Activated effector memory CD4-positive, alpha-beta T cell treated with anti-CD3 and anti-CD28 coated beads, Interleukin-2, amount 50 U/mL, for 16 hours (primary cell): ENCODE data around the gene SLC39A11.
"Not testable (repeated sequence)": the region's sequence is repeated elsewhere in the genome, so short reads cannot be mapped to it uniquely, and the experiment has no call there.

Experiments
- DNase-seq: peaks from one replicate; pipeline ENCODE4 v3.0.0-alpha.2; 2020

Gene SLC39A11

GRCh38 chr17:72733619-72734282 is 358.7 kb downstream of the SLC39A11 start:
- DNase-seq, result no peak

GRCh38 chr17:72732893-72733618 is 359.4 kb downstream of the SLC39A11 start:
- no peak for DNase-seq

GRCh38 chr17:72730077-72730476 is 362.4 kb downstream of the SLC39A11 start:
- no peak for DNase-seq

DNA sequence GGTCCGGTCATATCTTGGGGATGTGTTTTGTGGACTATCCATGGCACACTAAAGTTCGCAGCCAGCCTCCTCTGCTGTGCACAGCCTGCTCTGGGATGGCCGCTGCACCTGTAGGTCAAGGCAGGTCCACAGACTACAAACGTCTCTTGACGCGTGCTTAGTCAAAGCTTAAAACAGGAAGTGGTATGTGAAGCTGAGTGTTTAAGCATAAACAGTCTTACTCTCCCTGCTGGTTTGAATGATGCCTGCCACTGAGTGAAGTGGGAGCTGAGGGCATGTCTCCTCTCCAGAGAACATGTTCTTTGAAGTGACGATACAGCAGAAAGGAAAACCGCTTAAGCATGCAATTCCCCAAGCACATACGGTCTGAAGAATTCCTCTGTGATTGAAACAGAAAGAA is 365.6 kb downstream of the SLC39A11 start:
- DNase-seq, result peak; percentile 68

DNA sequence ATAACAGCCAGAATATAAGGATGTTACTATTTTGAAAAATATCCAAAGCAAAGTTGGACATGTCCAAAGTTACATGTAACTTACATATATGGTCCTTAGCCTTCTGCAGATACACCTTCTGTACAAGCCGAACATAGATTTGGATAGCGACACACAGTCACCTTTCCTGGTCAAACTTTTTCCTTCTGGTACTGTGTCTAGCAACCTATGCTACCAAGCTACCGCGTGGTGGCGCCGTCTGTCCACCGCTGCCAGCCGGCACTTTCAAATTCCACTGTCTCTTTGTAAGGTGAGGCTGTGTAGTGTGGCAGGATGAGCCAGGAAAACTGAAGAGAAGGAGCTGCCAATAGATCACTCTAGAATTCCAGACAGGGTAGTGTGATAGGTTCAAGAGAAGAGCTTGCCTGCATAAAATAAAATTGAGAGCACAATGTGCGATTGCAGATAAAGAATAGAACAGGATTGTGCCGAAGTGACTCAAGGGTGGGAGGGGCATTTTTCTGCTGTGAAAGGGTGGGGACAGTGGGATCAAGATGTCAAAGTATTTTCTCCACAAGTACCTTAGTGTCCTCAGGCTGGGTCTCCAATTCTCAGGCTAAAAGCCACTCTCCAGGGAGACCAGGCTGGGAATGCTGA is 366.9 kb downstream of the SLC39A11 start:
- peak; percentile 77 for DNase-seq

DNA sequence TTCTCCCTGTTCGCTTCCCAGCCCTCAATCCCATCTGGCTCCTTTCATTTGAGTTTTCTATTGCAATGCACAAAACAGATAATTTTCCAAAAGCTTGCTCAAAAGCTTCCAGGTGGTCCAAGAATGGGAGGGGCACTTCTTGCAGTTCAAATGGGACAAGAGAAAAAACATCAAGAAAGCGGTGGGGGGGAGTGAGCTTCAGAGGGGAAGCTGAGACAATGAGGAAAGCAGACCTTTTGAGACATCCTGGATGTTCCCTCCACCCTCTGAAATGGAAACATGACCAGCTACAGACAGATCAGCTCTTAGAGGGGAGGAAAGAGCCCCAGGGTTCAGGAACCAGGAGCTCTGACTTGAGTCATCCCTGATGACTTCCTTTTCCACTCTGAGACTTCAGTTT is 368.2 kb downstream of the SLC39A11 start:
- no peak for DNase-seq

DNA sequence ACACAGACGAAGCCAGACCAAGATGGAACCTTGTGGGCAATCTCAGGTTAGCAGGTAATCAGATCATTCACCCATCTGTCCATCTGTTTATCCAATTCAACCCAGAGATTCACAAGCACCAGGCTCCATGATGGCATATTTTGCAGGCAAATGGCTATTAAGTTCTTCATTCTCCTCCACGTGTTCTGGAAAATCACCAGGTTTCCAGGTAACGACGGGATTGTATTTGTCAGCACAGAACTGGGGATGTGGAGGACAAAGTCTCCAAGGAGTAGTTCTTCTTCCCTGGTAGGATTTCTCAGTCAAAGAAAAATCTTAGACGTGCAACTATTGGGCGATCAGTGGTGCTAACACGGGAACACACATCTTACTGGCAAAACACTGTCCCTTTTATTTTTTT is 368.8 kb downstream of the SLC39A11 start:
- no peak for DNase-seq

- no peak for DNase-seq
Measured at GRCh38 chr17:72720494-72720825, 372.0 kb downstream of the SLC39A11 start.

DNA sequence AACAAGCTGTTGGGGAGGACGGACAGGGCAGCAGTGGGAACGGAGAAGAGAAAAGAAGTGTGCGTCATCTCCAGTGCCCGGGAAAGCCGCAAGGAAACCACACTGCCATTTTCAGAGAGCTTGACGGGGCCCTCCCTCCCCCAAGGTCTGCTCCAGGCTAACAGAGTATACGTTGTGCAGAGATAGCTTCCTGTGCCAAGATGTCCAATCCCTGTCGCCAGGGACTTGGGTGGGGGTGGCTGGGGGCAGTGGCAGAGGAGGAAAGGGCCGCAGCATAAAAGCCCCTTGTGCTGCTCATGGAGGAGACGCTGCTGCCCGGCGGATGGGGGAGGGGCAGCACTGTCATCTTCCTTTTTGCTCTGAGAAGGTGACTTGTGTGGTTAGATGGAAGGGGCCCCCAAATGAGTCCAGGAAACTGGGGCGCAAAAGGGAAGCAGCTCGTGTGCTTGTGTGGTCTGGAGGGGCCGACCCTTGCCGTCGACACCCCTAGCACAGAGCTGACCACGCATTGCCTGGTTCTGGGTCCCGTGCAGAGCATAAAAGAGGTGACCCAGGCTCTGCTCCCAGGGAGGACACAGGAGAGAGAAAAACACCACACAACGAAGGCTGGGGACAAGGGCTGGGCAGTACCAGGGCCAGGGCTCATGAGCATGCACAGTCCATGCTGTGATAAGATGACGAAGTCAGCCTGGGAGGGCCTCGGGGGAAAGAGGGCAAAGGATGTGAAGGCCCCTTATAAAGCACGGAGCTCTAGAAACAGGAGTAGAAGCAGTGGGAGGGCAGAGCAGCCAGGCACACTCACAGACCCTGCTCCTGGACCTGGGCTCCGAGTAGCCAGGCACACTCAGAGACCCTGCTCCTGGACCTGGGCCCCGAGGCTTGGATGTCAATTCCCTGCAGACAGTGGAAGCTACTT is 372.7 kb downstream of the SLC39A11 start:
- peak; percentile 77 for DNase-seq

- DNase-seq, result no peak
Measured at GRCh38 chr17:72719206-72719577, 373.3 kb downstream of the SLC39A11 start.

DNA sequence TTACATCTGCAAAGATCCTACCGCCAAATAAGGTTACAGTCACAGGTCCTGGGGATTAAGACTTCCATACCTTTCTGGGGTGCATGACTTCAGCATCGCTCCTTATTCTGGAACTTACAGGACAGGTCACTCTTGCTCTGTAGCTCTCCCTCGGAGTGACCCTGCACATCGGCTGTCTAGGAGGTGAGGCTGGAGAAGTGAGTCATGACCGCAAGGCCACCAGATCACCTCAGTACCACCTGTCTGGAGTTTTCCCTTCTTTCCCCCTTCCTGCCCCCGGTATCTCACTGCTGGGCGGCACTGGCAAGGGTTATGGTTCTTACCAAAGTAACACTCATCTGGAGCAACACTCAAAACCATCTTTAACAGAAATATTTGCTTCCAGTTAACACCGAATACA is 374.8 kb downstream of the SLC39A11 start:
- DNase-seq, result no peak

DNA sequence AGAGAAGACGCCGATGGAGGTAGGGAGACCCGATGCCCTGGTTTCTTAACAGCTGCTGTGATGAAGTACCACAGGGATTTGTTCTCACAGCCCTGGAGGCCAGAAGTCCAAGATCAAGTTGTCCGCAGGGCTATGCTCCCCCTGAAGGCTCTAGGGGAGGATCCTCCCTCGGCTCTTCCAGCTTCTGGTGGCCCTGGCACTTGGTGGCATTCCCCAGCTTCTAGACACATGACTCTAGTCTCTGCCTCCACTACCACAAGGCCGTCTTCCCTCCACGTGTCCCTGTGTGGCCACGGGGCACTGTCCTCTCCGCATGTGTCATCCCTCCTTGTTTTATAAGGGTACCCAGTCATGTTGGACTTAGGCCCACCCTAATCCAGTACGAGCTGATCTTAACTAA is 375.2 kb downstream of the SLC39A11 start:
- DNase-seq, result no peak

- no peak for DNase-seq
Measured at GRCh38 chr17:72715906-72716572, 376.4 kb downstream of the SLC39A11 start.

GRCh38 chr17:72714357-72714966 is 378.0 kb downstream of the SLC39A11 start:
- DNase-seq, result no peak

DNA sequence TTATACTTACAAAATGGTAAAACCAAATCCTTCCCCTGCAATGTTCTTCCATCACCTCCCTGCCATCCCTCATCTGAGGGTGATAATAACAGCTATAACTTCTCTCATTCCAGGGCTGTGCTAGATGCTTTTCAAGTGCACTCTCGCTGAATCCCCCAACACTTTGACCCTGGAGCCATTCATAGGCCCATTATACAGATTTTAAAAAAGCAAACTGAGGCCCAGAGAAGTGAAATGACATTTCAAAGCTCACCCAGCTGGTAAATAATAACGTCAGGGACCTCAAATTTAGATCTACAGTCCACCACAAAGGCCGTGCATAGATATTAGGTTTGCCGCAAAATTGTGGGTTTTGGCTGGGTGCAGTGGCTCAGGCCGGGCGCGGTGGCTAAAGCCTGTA is 378.8 kb downstream of the SLC39A11 start:
- DNase-seq, result no peak

DNA sequence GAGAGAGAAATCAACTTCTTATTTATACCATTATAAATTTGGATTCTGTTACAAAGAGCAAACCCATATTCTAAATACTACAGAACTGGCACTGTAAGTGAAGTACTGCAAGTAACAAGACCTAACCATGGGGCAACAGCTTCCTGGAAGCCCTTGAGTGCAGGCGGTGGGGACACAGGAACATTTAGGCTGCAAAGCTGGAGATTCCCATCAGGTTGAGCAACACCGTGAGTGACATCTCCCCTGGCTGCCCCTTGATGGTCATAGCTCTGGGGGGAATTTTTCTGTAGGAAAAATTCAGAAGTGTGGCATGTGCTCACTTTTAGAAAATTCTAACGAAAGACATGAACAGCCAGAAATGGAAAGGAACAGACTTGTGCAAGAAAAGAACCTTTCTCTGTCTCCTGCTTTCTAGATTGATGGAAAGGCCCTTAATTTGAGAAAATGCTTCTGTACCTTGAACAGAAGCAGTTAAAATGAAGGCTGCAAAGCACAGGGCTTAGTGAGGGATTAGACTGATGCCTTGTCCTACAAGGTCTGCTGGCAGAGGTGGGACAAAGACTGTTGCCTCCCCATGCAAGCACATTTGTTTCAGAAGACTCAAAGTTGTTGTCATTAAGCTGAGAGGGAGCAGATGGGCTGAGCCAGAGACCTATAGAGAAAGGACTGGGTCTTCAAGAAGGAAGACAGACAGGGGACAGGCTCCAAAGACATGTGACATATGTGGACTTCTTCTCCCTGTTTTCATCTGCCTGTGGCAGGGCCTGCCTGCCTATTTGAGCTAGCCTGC is 380.8 kb downstream of the SLC39A11 start:
- no peak for DNase-seq

DNA sequence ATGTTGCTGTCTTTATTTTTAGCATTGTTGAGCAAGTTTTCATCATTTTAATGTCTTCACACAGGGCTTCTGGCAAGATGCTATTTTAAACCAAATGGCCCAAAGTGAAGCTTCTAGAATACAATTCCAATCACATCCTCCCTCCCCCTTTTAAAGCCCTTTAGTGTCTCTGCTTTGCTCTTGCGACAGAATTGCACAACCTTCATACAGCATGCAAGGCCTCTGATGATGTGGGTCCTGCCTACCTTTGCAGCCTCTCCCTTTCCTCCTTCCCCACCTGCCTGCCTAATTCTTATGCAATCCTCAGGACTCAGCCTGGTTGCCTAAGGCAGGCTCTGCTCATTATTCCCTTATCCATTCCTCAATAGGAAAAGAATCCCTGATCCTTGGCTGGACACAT is 381.7 kb downstream of the SLC39A11 start:
- no peak for DNase-seq

- no peak for DNase-seq
Measured at GRCh38 chr17:72710202-72710601, 382.3 kb downstream of the SLC39A11 start.

DNA sequence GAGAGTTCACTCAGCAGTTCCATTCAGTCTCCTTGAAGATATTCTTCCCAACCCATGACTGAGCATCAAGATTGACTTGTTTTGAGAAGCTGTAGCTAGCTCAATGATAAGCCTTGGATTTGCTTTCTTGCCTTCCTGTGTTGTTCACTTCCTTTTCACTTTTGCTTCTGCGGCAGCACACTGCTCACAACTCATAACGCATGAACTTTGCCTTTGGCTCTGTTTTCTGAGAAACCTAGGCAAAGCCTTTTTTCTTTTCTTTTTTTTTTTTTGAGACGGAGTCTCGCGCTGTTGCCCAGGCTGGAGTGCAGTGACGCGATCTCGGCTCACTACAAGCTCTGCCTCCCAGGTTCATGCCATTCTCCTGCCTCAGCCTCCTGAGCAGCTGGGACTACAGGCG is 383.8 kb downstream of the SLC39A11 start:
- not testable (repeated sequence) for DNase-seq

DNA sequence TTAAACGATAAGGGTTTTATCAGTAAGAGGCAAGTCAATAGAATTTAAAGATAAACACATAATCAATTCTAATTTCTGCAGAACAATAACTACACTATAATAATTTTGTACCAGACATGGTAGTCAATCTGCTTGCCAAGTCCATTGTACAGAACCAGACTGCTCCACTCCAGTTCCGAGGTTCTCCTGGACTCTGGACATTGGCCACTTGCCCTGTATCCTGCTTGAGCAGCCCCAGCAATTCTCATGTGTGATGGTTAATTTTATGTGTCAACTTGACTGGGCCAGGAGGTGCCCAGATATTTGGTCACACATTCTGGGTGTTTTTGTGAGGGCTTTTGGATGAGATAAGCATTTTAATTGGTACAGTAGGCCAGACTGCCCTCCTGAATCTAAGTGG is 384.6 kb downstream of the SLC39A11 start:
- no peak for DNase-seq

DNA sequence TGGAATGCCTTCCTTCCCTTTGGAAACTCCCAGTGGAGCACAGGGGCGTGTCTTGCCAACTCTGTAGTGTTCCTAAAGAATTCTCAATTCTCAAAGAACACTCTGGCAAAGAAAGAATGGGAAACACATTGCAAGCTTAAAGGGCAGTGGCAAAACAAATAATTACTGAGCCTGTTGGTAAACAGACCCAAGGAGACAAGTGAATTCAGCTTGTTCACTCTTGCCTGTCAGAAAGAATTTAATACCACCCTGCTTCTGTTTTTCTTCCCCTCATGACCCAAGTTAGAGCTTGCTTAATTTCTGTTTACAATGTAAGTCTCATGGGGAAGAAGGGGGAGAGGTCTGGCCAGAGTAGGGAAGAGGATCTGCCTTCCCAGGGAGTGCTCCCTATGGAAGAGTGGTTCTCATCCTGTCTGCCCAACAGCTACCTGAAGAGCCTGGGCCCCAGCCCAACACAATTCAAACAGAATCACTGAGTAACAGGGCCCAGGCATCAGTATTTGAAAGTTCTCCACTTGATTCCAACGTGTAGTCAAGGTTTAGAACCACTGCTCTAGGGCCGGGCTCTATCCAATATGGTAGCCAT is 386.0 kb downstream of the SLC39A11 start:
- no peak for DNase-seq
